Upper lobe of left lung (tissue), 6 donors: Measurements from ENCODE around the gene ANKRD13D. TPM values are rescaled to one million over a fixed set of nuclear protein-coding genes. Genes with fewer than 3 reads are reported as not detected.
A peak's percentile ranks its signal among the peaks of the same experiment; 100 is the strongest.

Source experiments
- ATAC-seq, 2 donors: fragments of 200-7000 bp; cut with Tn5 transposase; one replicate each; pipeline ENCODE4 v1.9.1; 2022; ENCODE audit warnings: mild to moderate bottlenecking in 2 of 2, moderate library complexity in 2 of 2; ENCODE audit not compliant: low FRiP score in 2 of 2
- DNase-seq, 2 donors: peaks; one replicate each; pipeline ENCODE4 v3.0.0-alpha.2; 2019 to 2020
- H3K27ac ChIP-seq, 4 donors: fragments of 200-600 bp; sonication (generic); one replicate each; pipeline ENCODE4 v1.5.1; 2016 to 2019
- H3K27me3 ChIP-seq, 4 donors: fragments of 200-600 bp; sonication (generic); one replicate each; pipeline ENCODE4 v1.5.1; 2017 to 2019
- H3K36me3 ChIP-seq, 4 donors: fragments of 200-600 bp; sonication (generic); one replicate each; pipeline ENCODE4 v1.5.1; 2016 to 2019
- H3K4me1 ChIP-seq, 4 donors: fragments of 200-600 bp; sonication (generic); one replicate each; pipeline ENCODE4 v1.5.1; 2018 to 2019
- H3K4me3 ChIP-seq, 4 donors: fragments of 200-600 bp; sonication (generic); one replicate each; pipeline ENCODE4 v1.5.1; 2017 to 2019; ENCODE audit warnings: mild to moderate bottlenecking in 2 of 4, moderate library complexity in 1 of 4
- H3K9me3 ChIP-seq, 4 donors: fragments of 200-600 bp; sonication (generic); one replicate each; pipeline ENCODE4 v1.5.1; 2018 to 2019
- EP300 ChIP-seq, 4 donors: sonication (generic); formaldehyde crosslinking; IDR thresholded peaks; one replicate each; pipeline ENCODE4 v1.5.1; 2017; ENCODE audit warnings: antibody characterized with exemption in 4 of 4, control low read depth in 2 of 4
- POLR2A ChIP-seq, 4 donors: fragments of 450-650 bp; IDR thresholded peaks; one replicate each; pipeline ENCODE4 v1.5.1; 2016 to 2017; ENCODE audit warnings: antibody characterized with exemption in 4 of 4, mild to moderate bottlenecking in 2 of 4
- POLR2AphosphoS5 ChIP-seq, 2 donors: sonication (generic); formaldehyde crosslinking; IDR thresholded peaks; one replicate each; pipeline ENCODE4 v1.5.1; 2017; ENCODE audit warnings: antibody characterized with exemption in 2 of 2
- WGBS, 2 donors: methylation state at CpG; one replicate each; pipeline ENCODE4 v1.1.5; 2017 to 2018; 5-methylcytosine and 5-hydroxymethylcytosine counted together
- total RNA-seq, 6 donors: library from RNA; depleted of rRNA in 4 of 6; stranded (reverse); fragments of >200 nt in 4 of 6; gene quantifications; one replicate each; pipeline versions ENCODE4 v1.1.0 to v1.2.1, GENCODE V29; 2016 to 2021
- TF ChIP-seq, protein P1 (sequence below), 6 experiments: fragments of 450-650 bp in 4 of 6; fragments of 200-600 bp in 2 of 6; sonication (generic) in 2 of 6; IDR thresholded peaks; one replicate each; pipeline ENCODE4 v1.5.1; 2016 to 2019; ENCODE audit warnings: antibody characterized with exemption in 6 of 6
- donor health status: DM: no; HTN: no; CAD: no; lungs with moderate emphysema.
- donor health status: DM: no; HTN: yes; CAD: no; lungs with severe emphysema.

Gene ANKRD13D
- total RNA-seq, 6 donors from 2014 or later = 47.4 to 221 (median 78.3) TPM

DNA sequence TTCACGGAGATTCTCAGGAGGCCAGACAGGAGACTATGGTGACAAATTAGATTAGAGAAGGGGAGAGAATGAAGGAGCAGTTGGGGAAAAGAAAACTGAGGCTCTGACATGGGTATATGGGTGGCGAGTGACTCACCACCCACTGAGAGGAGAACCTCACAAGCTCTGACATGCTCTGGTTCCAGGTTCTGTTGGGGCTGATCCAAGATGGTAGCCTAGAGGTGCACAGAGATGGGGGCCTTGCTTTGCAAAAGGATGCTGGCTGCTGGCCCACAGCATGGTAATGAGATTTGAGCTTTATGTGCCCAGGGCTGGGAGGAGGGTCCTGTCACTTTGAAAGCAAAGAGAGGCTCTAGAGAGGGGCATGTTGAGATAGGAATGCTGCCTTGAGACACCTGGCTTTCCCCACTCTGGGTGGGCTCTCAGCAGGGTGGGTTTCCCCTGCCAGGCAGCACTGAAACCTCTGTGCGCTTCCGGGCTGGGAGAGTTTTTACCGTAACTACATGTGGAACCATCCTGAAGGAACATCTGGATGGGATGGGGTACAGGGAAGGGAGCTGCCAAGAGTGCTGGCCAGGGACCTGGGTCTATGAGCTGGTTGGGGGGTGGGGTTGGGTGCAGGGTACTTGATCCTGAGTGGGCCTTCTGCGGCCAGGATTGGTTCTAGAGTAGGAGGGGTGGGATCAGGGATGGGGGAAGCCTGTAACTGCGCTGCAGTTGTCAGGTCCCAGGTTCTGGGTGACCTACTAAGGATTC lies 24.0 kb upstream of the ANKRD13D start:
- H3K27me3 ChIP-seq = no peaks in the 10 kb centered on the region
- ATAC-seq = no peak
- peaks cover 0 to 10% (median 3%) of the 10 kb centered on the region in 4 donors for H3K36me3 ChIP-seq
- no peaks in the 10 kb centered on the region for H3K9me3 ChIP-seq
- H3K4me3 ChIP-seq = no peak overlapping the region
- no peak for DNase-seq
- H3K27ac ChIP-seq = peak overlapping the region in 1 of 4 donors; percentile 74
- peaks cover 54 to 59% (median 55%) of the 10 kb centered on the region in 4 donors for H3K4me1 ChIP-seq
- 90 to 91% methylated on average over 7 of the region's 7 CpGs for WGBS, 2 donors
- TF ChIP-seq, protein P1, sequence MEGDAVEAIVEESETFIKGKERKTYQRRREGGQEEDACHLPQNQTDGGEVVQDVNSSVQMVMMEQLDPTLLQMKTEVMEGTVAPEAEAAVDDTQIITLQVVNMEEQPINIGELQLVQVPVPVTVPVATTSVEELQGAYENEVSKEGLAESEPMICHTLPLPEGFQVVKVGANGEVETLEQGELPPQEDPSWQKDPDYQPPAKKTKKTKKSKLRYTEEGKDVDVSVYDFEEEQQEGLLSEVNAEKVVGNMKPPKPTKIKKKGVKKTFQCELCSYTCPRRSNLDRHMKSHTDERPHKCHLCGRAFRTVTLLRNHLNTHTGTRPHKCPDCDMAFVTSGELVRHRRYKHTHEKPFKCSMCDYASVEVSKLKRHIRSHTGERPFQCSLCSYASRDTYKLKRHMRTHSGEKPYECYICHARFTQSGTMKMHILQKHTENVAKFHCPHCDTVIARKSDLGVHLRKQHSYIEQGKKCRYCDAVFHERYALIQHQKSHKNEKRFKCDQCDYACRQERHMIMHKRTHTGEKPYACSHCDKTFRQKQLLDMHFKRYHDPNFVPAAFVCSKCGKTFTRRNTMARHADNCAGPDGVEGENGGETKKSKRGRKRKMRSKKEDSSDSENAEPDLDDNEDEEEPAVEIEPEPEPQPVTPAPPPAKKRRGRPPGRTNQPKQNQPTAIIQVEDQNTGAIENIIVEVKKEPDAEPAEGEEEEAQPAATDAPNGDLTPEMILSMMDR (IDR thresholded peaks at IDR 0.05) = no peak
- no peak for TF ChIP-seq EP300 (IDR thresholded peaks at IDR 0.05)
- no peak for TF ChIP-seq POLR2AphosphoS5 (IDR thresholded peaks at IDR 0.05)
- no peak for TF ChIP-seq POLR2A (IDR thresholded peaks at IDR 0.05)

DNA sequence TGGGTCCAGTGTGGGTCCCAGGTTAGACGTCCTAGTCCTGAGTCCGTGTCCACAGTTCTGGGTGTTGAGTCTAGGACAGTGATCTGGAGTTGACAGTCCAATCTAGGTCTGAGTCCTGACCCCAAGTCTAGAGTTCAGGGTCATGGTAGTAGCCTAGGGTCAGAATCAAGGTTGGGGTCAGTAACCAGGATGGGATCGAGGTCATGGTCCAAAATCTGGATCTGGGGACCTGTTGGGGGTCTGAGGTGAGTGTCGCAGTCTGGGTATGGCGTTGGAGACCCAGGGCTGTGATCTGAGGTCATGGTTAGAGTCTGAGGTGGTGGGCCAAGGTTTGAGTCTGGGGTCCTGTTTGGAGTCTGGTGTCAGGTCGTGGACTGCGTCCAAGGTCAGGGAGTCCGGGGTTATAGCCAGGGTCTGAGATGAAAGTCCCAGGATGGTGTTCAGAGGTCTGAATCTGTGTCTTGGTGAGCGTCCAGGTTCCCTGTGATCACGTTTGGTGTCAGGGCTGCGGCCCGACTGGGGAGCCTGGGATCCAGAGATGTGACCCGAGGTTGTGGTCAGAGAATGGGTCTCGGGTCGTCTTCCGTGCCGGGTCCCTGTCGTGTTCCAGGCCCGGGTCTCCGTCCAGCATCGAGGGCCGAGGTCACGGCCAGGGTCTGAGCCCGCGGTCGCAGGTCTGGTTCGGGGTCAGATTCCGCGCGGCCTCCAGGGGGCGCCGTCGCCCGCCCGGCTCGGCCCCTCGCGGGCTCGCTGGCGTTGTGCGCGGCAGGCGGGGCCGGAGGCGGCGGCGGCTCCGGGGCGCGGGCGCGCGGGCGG lies 23.3 kb upstream of the ANKRD13D start:
- ATAC-seq = peak; percentile 61 to 85
- Histone ChIP-seq H3K4me1 (peaks cover 62 to 67% (median 63%) of the 10 kb centered on the region in 4 donors), H3K9me3 (no peaks in the 10 kb centered on the region), H3K27me3 (no peaks in the 10 kb centered on the region), H3K27ac (peak overlapping the region; percentile 26 to 86 (median 75)), H3K4me3 (peak overlapping the region in 2 of 4 donors; percentile 20 to 26), H3K36me3 (peaks cover 0 to 10% (median 3%) of the 10 kb centered on the region in 4 donors)
- TF ChIP-seq, protein P1 (IDR thresholded peaks at IDR 0.05) = peak; percentile 76 to 97 (median 96)
- TF ChIP-seq POLR2AphosphoS5 (IDR thresholded peaks at IDR 0.05) = no peak
- 42 to 50% methylated on average over 12 to 15 of the region's 54 CpGs for WGBS, 2 donors
- DNase-seq = peak; percentile 85 to 99

DNA sequence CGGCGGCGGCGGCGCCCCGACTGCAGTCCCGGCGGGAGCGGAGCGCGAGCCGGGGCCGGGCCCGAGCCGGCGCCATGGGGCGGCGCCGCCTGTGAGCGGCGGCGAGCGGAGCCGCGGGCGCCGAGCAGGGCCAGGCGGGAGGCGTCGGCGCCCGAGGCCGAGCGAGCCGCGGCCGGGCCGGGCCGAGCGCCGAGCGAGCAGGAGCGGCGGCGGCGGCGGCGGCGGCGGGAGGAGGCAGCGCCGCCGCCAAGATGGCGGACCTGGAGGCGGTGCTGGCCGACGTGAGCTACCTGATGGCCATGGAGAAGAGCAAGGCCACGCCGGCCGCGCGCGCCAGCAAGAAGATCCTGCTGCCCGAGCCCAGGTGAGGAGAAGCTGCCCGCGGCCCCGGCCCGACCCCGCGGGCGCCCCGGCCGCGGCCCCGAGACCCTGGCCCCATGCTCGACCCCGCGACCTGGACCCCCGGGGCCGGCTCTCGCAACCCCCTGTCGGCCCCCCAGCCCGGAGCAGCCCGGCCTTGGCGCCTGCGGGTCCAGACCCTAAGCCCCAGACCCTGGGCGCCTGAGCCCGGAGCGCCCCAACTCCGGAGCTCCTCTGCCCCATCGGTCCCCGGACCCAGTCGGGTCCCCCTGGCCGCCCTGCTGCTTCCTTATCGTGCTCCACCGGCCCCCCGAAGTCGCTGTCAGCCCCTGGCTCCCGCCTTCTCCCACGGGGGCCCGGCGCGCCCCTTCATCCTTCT lies 22.5 kb upstream of the ANKRD13D start, which contains the start of gene GRK2:
GRK2 (plus strand) TSS at position 25 of the 739 bp plus-strand sequence; CDS start at position 252, 227 bp downstream.
- 1 to 3% methylated on average over 10 to 17 of the region's 103 CpGs for WGBS, 2 donors
- ATAC-seq (peak in 1 of 2 donors; percentile 18), DNase-seq (peak in 1 of 2 donors; percentile 92)
- peak within 1 kb of the TSS; percentile 59 to 99 (median 96) for H3K4me3 ChIP-seq
- peaks cover 0 to 10% (median 3%) of the 10 kb centered on the region in 4 donors for H3K36me3 ChIP-seq
- peaks cover 63 to 68% (median 64%) of the 10 kb centered on the region in 4 donors for H3K4me1 ChIP-seq
- TF ChIP-seq, protein P1 (IDR thresholded peaks at IDR 0.05) = peak in 1 of 6 experiments; percentile 11
- no peak for TF ChIP-seq POLR2A (IDR thresholded peaks at IDR 0.05)
- peak within 1 kb of the TSS; percentile 80 to 99 (median 94) for H3K27ac ChIP-seq
- H3K27me3 ChIP-seq = no peaks in the 10 kb centered on the region
- no peaks in the 10 kb centered on the region for H3K9me3 ChIP-seq

DNA sequence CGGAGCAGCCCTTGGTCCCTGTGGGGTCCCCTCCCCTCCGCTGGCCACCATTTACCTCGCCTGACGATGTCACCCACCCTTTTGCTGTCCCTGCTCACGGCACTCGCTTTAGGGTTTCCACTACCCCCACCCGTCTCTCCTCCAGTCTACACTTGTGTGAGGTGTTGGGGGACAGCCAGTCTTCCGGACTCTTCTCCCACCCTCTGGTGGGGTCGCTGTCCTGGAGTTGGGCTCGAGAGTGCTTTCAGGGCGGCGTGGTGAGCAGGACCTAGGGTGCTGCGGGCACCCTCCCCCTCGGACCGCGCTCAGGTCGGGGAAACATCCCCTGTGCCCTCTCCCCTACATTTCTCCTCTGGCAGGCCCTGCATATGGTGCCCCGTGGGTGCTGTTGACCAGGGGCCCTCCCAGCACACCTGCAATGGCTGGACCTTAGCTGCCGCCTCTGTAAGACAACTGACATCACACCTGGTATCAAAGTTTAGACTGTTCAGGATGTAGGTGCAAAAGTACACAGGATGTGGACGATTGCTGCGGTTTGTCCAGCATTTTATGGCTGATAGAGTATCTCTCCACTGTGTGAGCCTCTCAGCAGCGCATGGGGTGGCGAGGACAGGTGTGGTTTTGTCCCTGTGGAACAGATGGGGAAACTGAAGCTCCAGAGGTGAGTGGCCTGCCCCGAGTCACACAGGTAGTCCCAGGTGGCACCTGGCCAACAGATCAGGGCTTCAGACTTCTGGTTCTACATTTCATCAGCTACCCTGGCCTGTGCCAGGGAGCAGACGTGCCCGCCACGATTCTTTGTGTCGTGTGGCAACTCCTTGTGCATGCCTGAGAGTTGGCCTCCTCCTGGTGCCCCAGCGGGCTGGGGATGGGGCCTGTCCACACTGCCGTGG lies 21.7 kb upstream of the ANKRD13D start:
- DNase-seq (peak; percentile 52 to 67), ATAC-seq (no peak)
- Histone ChIP-seq H3K4me1 (peaks cover 65 to 70% (median 67%) of the 10 kb centered on the region in 4 donors), H3K27ac (peak overlapping the region; percentile 80 to 99 (median 94)), H3K27me3 (no peaks in the 10 kb centered on the region), H3K36me3 (peaks cover 0 to 10% (median 3%) of the 10 kb centered on the region in 4 donors), H3K4me3 (peak overlapping the region; percentile 59 to 99 (median 96)), H3K9me3 (no peaks in the 10 kb centered on the region)
- TF ChIP-seq, protein P1 (IDR thresholded peaks at IDR 0.05) = no peak
- TF ChIP-seq EP300 (IDR thresholded peaks at IDR 0.05) (no peak), POLR2AphosphoS5 (IDR thresholded peaks at IDR 0.05) (no peak), POLR2A (IDR thresholded peaks at IDR 0.05) (no peak)
- 6 to 10% methylated on average over 27 to 30 of the region's 30 CpGs for WGBS, 2 donors
